ENCODE results near the gene CAPN10.

- TF ChIP-seq SUZ12 (IDR thresholded peaks at IDR 0.05; ENCODE audit: extremely low read depth, insufficient read depth, insufficient read length): no peak
- no peak for TF ChIP-seq ZNF274 (IDR thresholded peaks at IDR 0.05; ENCODE audit: low read depth, low read length)
These were observed 9.0 kb upstream of the CAPN10 start for GRCh38 chr2:240577281-240578109.

All from NT2/D1 (cell line).